ENCODE measurements around the gene CFAP61.

Gene CFAP61

GRCh38 chr20:20370094-20370575, 317.8 kb downstream of the CFAP61 start (continued):
- TF ChIP-seq ELK4 (IDR thresholded peaks at IDR 0.05; ENCODE audit: borderline replicate concordance, low read depth, low read length) (no peak), ZFP69B (tag by site-specific recombination; IDR thresholded peaks at IDR 0.05) (no peak), ZNF404 (tag by site-specific recombination; IDR thresholded peaks at IDR 0.05) (no peak)
- TF ChIP-seq, protein P1, sequence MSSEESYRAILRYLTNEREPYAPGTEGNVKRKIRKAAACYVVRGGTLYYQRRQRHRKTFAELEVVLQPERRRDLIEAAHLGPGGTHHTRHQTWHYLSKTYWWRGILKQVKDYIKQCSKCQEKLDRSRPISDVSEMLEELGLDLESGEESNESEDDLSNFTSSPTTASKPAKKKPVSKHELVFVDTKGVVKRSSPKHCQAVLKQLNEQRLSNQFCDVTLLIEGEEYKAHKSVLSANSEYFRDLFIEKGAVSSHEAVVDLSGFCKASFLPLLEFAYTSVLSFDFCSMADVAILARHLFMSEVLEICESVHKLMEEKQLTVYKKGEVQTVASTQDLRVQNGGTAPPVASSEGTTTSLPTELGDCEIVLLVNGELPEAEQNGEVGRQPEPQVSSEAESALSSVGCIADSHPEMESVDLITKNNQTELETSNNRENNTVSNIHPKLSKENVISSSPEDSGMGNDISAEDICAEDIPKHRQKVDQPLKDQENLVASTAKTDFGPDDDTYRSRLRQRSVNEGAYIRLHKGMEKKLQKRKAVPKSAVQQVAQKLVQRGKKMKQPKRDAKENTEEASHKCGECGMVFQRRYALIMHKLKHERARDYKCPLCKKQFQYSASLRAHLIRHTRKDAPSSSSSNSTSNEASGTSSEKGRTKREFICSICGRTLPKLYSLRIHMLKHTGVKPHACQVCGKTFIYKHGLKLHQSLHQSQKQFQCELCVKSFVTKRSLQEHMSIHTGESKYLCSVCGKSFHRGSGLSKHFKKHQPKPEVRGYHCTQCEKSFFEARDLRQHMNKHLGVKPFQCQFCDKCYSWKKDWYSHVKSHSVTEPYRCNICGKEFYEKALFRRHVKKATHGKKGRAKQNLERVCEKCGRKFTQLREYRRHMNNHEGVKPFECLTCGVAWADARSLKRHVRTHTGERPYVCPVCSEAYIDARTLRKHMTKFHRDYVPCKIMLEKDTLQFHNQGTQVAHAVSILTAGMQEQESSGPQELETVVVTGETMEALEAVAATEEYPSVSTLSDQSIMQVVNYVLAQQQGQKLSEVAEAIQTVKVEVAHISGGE (tag by site-specific recombination; conservative IDR thresholded peaks at IDR 0.05; ENCODE audit: low read depth) = no peak

- Histone ChIP-seq H3K4me3 (ENCODE audit: low read depth, low read length) (no peak overlapping the region), H3K36me3 (ENCODE audit: control insufficient read depth in 2 of 2, insufficient read depth in 1 of 2, low read length in 2 of 2) (no peaks in the 10 kb centered on the region), H3K9me3 (ENCODE audit: control insufficient read depth, insufficient read depth, low read depth, low read length) (no peaks in the 10 kb centered on the region), H3K27ac (ENCODE audit: extremely low read depth, low read depth, low read length) (no peak overlapping the region), H3K4me1 (ENCODE audit: control insufficient read depth, insufficient read depth, low read length) (no peaks in the 10 kb centered on the region; the same call in 1 of the 2 replicates)
- TF ChIP-seq ZNF654 (tag by site-specific recombination; IDR thresholded peaks at IDR 0.05; ENCODE audit: low read depth) (no peak), ZNF335 (tag by site-specific recombination; conservative IDR thresholded peaks at IDR 0.05) (peak; percentile 62)
- CTCF ChIA-PET = no interaction called here
- POLR2A ChIA-PET = no interaction called here
Observed at GRCh38 chr20:20371083-20371482, 318.8 kb downstream of the CFAP61 start.

DNA sequence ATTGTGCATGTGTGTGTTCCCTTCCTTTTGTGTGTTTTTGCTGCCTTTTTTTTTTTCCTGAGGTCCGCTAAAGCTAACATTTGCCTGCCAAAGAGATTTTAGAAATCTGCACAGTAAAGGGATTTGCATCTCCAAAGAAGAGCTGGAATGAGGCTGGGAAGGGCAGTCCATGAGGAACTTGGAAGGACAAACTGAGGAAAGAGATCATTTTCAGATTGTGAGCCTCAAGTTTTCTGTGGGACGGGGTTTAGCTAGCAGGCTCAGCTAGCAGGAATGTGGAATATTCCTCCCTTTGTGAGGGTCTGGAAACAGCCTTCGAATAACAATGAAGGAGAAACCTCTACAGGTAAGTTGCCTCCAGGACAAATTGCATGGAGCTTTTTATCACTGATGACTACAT, 319.3 kb downstream of the CFAP61 start:
- no peak for TF ChIP-seq ZNF768 (tag by site-specific recombination; IDR thresholded peaks at IDR 0.05)
- no peak for TF ChIP-seq ZNF19 (tag by site-specific recombination; IDR thresholded peaks at IDR 0.05; ENCODE audit: low read depth)
- no peak for TF ChIP-seq IKZF3 (tag by site-specific recombination; IDR thresholded peaks at IDR 0.05)
- no peak for TF ChIP-seq ZNF324 (tag by site-specific recombination; IDR thresholded peaks at IDR 0.05)
- TF ChIP-seq ZNF529 (tag by site-specific recombination; IDR thresholded peaks at IDR 0.05; ENCODE audit: insufficient replicate concordance) = no peak
- TF ChIP-seq ZNF747 (tag by site-specific recombination; IDR thresholded peaks at IDR 0.05) = no peak
- TF ChIP-seq ZNF558 (tag by site-specific recombination; IDR thresholded peaks at IDR 0.05) = no peak
- TF ChIP-seq ZNF610 (tag by site-specific recombination; IDR thresholded peaks at IDR 0.05; ENCODE audit: borderline replicate concordance) = no peak
- TF ChIP-seq SP7 (tag by site-specific recombination; IDR thresholded peaks at IDR 0.05) = no peak
- TF ChIP-seq, protein P2, sequence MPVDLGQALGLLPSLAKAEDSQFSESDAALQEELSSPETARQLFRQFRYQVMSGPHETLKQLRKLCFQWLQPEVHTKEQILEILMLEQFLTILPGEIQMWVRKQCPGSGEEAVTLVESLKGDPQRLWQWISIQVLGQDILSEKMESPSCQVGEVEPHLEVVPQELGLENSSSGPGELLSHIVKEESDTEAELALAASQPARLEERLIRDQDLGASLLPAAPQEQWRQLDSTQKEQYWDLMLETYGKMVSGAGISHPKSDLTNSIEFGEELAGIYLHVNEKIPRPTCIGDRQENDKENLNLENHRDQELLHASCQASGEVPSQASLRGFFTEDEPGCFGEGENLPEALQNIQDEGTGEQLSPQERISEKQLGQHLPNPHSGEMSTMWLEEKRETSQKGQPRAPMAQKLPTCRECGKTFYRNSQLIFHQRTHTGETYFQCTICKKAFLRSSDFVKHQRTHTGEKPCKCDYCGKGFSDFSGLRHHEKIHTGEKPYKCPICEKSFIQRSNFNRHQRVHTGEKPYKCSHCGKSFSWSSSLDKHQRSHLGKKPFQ (tag by site-specific recombination; IDR thresholded peaks at IDR 0.05) = no peak
- no peak for TF ChIP-seq ZSCAN4 (tag by site-specific recombination; IDR thresholded peaks at IDR 0.05)
- TF ChIP-seq ZNF302 (tag by site-specific recombination; IDR thresholded peaks at IDR 0.05; ENCODE audit: low read depth) = no peak
- no peak for TF ChIP-seq KLF8 (tag by site-specific recombination; IDR thresholded peaks at IDR 0.05)
- TF ChIP-seq, protein P3, sequence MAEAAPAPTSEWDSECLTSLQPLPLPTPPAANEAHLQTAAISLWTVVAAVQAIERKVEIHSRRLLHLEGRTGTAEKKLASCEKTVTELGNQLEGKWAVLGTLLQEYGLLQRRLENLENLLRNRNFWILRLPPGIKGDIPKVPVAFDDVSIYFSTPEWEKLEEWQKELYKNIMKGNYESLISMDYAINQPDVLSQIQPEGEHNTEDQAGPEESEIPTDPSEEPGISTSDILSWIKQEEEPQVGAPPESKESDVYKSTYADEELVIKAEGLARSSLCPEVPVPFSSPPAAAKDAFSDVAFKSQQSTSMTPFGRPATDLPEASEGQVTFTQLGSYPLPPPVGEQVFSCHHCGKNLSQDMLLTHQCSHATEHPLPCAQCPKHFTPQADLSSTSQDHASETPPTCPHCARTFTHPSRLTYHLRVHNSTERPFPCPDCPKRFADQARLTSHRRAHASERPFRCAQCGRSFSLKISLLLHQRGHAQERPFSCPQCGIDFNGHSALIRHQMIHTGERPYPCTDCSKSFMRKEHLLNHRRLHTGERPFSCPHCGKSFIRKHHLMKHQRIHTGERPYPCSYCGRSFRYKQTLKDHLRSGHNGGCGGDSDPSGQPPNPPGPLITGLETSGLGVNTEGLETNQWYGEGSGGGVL (tag by site-specific recombination; IDR thresholded peaks at IDR 0.05) = no peak
- no peak for TF ChIP-seq SETDB1 (IDR thresholded peaks at IDR 0.05; ENCODE audit: insufficient read length, low read length)
- TF ChIP-seq PRDM6 (tag by site-specific recombination; IDR thresholded peaks at IDR 0.05) = no peak
- H3K27ac ChIP-seq (ENCODE audit: extremely low read depth, low read depth, low read length) = no peak overlapping the region
- no peaks in the 10 kb centered on the region for H3K36me3 ChIP-seq (ENCODE audit: control insufficient read depth in 2 of 2, insufficient read depth in 1 of 2, low read length in 2 of 2)
- POLR2A ChIA-PET = no interaction called here
- CTCF ChIA-PET = interaction anchor here (0.6 kb wide), 1 partner anchor 865 kb away, joined by 3 read pairs; no protein-coding TSS in a partner anchor
- no peak overlapping the region for H3K4me3 ChIP-seq (ENCODE audit: low read depth, low read length)
- no peaks in the 10 kb centered on the region for H3K9me3 ChIP-seq (ENCODE audit: control insufficient read depth, insufficient read depth, low read depth, low read length)
- H3K4me1 ChIP-seq (ENCODE audit: control insufficient read depth, insufficient read depth, low read length) = no peaks in the 10 kb centered on the region; the same call in 1 of the 2 replicates
